ENCODE measurements around the gene PADI1.

DNA sequence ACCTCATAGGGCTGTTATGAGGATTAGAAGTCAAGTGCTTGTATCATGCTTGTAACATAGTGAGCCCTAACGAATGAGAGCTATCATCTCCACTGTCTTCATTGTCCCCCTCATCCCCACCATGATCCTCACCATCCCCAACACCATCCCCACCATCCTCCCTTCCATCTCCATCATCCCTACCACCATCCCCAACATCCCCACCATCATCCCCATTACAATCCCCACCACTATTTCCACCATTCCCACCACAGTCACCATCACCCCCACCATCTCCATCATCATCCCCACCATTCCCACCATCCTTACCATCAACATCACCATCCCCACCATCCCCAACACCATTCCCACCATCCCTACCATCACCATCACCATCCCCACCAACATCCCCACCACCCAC, 39.1 kb upstream of the PADI1 start:
- TF ChIP-seq EZH2phosphoT487 (IDR thresholded peaks at IDR 0.05; ENCODE audit: borderline replicate concordance, low read depth) (no peak), RFX5 (IDR thresholded peaks at IDR 0.05; ENCODE audit: low read length) (no peak), MXI1 (IDR thresholded peaks at IDR 0.05; ENCODE audit: low read depth, low read length) (no peak)
- TF ChIP-seq, protein P1, sequence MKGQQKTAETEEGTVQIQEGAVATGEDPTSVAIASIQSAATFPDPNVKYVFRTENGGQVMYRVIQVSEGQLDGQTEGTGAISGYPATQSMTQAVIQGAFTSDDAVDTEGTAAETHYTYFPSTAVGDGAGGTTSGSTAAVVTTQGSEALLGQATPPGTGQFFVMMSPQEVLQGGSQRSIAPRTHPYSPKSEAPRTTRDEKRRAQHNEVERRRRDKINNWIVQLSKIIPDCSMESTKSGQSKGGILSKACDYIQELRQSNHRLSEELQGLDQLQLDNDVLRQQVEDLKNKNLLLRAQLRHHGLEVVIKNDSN (IDR thresholded peaks at IDR 0.05; ENCODE audit: borderline replicate concordance, low read depth), result no peak
- TF ChIP-seq, protein P2, sequence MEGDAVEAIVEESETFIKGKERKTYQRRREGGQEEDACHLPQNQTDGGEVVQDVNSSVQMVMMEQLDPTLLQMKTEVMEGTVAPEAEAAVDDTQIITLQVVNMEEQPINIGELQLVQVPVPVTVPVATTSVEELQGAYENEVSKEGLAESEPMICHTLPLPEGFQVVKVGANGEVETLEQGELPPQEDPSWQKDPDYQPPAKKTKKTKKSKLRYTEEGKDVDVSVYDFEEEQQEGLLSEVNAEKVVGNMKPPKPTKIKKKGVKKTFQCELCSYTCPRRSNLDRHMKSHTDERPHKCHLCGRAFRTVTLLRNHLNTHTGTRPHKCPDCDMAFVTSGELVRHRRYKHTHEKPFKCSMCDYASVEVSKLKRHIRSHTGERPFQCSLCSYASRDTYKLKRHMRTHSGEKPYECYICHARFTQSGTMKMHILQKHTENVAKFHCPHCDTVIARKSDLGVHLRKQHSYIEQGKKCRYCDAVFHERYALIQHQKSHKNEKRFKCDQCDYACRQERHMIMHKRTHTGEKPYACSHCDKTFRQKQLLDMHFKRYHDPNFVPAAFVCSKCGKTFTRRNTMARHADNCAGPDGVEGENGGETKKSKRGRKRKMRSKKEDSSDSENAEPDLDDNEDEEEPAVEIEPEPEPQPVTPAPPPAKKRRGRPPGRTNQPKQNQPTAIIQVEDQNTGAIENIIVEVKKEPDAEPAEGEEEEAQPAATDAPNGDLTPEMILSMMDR (IDR thresholded peaks at IDR 0.05), result no peak
- TF ChIP-seq, protein P3, sequence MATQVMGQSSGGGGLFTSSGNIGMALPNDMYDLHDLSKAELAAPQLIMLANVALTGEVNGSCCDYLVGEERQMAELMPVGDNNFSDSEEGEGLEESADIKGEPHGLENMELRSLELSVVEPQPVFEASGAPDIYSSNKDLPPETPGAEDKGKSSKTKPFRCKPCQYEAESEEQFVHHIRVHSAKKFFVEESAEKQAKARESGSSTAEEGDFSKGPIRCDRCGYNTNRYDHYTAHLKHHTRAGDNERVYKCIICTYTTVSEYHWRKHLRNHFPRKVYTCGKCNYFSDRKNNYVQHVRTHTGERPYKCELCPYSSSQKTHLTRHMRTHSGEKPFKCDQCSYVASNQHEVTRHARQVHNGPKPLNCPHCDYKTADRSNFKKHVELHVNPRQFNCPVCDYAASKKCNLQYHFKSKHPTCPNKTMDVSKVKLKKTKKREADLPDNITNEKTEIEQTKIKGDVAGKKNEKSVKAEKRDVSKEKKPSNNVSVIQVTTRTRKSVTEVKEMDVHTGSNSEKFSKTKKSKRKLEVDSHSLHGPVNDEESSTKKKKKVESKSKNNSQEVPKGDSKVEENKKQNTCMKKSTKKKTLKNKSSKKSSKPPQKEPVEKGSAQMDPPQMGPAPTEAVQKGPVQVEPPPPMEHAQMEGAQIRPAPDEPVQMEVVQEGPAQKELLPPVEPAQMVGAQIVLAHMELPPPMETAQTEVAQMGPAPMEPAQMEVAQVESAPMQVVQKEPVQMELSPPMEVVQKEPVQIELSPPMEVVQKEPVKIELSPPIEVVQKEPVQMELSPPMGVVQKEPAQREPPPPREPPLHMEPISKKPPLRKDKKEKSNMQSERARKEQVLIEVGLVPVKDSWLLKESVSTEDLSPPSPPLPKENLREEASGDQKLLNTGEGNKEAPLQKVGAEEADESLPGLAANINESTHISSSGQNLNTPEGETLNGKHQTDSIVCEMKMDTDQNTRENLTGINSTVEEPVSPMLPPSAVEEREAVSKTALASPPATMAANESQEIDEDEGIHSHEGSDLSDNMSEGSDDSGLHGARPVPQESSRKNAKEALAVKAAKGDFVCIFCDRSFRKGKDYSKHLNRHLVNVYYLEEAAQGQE (IDR thresholded peaks at IDR 0.05; ENCODE audit: low read depth, low read length), result no peak

All from SK-N-SH (cell line).